Stimulated activated naive B cell treated with anti-CD40 and anti-IgM and Interleukin-4, amounts not matched to agents 10 μg/mL and 1 μg/mL and 100 μg/mL, for 72 hours (primary cell): ENCODE data around the gene DAZL.
"Not testable (repeated sequence)": the region's sequence is repeated elsewhere in the genome, so short reads cannot be mapped to it uniquely, and the experiment has no call there.

ENCODE experiments used
- ATAC-seq, 2 donors: fragments of 150-1000 bp; cut with Tn5 transposase; replicated peaks; 2 replicates each; pipeline ENCODE4 v1.10.0; 2021; ENCODE audit warnings: moderate library complexity in 1 of 2
- DNase-seq: peaks from one replicate; pipeline ENCODE4 v3.0.0; 2021
- H3K27ac Mint-ChIP-seq: one replicate; pipeline ENCODE4 v1.8.0; 2022; ENCODE audit warnings: mild to moderate bottlenecking, mixed read lengths
- H3K27me3 Mint-ChIP-seq, 2 donors: one replicate each; pipeline ENCODE4 v1.8.0; 2022; ENCODE audit warnings: mixed read lengths in 2 of 2
- H3K36me3 Mint-ChIP-seq, 2 donors: one replicate each; pipeline ENCODE4 v1.8.0; 2022; ENCODE audit warnings: mixed read lengths in 2 of 2, mild to moderate bottlenecking in 1 of 2
- H3K4me1 Mint-ChIP-seq, 2 donors: one replicate each; pipeline ENCODE4 v1.8.0; 2022; ENCODE audit warnings: mixed read lengths in 2 of 2, mild to moderate bottlenecking in 1 of 2
- H3K4me3 Mint-ChIP-seq, 2 donors: one replicate each; pipeline ENCODE4 v1.8.0; 2022; ENCODE audit warnings: mild to moderate bottlenecking in 2 of 2, mixed read lengths in 2 of 2, moderate library complexity in 1 of 2
- H3K9me3 Mint-ChIP-seq, 2 donors: one replicate each; pipeline ENCODE4 v1.8.0; 2022; ENCODE audit warnings: mixed read lengths in 2 of 2, mild to moderate bottlenecking in 1 of 2

Gene DAZL

GRCh38 chr3:16604887-16605602, at the start of gene DAZL:
Gene DAZL, minus strand, starts transcription at chr3:16605423. Its CDS starts 218 bp downstream, at chr3:16605205.
- Mint-ChIP-seq H3K4me1 (peaks cover 0 to 8% of the 10 kb centered on the region in 2 donors), H3K27me3 (peaks cover 0 to 3% of the 10 kb centered on the region in 2 donors), H3K27ac (no peak within 1 kb of the TSS), H3K36me3 (peaks cover 0 to 2% of the 10 kb centered on the region in 2 donors), H3K4me3 (no peak within 1 kb of the TSS), H3K9me3 (peaks cover 0 to 3% of the 10 kb centered on the region in 2 donors)
- DNase-seq (no peak), ATAC-seq (no peak)

- no peak overlapping the region for H3K27ac Mint-ChIP-seq
- DNase-seq (no peak), ATAC-seq (no peak)
- H3K27me3 Mint-ChIP-seq: no peaks in the 10 kb centered on the region
- peaks cover 0 to 3% of the 10 kb centered on the region in 2 donors for H3K9me3 Mint-ChIP-seq
- H3K4me1 Mint-ChIP-seq: no peaks in the 10 kb centered on the region
- no peak overlapping the region for H3K4me3 Mint-ChIP-seq
- no peaks in the 10 kb centered on the region for H3K36me3 Mint-ChIP-seq
These were observed 49.8 kb upstream of the DAZL start for GRCh38 chr3:16654976-16655375.

- DNase-seq: no peak
- Mint-ChIP-seq H3K27ac (no peak overlapping the region), H3K9me3 (peaks cover 0 to 3% of the 10 kb centered on the region in 2 donors), H3K4me3 (no peak overlapping the region), H3K27me3 (no peaks in the 10 kb centered on the region), H3K36me3 (no peaks in the 10 kb centered on the region), H3K4me1 (no peaks in the 10 kb centered on the region)
- ATAC-seq: no peak
These were observed 48.5 kb upstream of the DAZL start for GRCh38 chr3:16653712-16654111.

GRCh38 chr3:16647668-16648067, 42.4 kb upstream of the DAZL start:
- H3K27ac Mint-ChIP-seq: no peak overlapping the region
- H3K4me3 Mint-ChIP-seq: no peak overlapping the region
- H3K4me1 Mint-ChIP-seq: peaks cover 2 to 5% of the 10 kb centered on the region in 2 donors
- ATAC-seq (no peak), DNase-seq (no peak)
- no peaks in the 10 kb centered on the region for H3K27me3 Mint-ChIP-seq
- H3K9me3 Mint-ChIP-seq: peaks cover 0 to 2% of the 10 kb centered on the region in 2 donors
- H3K36me3 Mint-ChIP-seq: peaks cover 0 to 2% of the 10 kb centered on the region in 2 donors

- Mint-ChIP-seq H3K27me3 (no peaks in the 10 kb centered on the region), H3K4me3 (no peak overlapping the region), H3K27ac (no peak overlapping the region), H3K9me3 (no peaks in the 10 kb centered on the region), H3K4me1 (peaks cover 2 to 22% of the 10 kb centered on the region in 2 donors), H3K36me3 (no peaks in the 10 kb centered on the region)
- no peak for ATAC-seq
- no peak for DNase-seq
These were observed 34.6 kb upstream of the DAZL start for GRCh38 chr3:16639806-16640205.

- no peak overlapping the region for H3K4me3 Mint-ChIP-seq
- H3K4me1 Mint-ChIP-seq: peaks cover 6 to 8% of the 10 kb centered on the region in 2 donors
- no peaks in the 10 kb centered on the region for H3K36me3 Mint-ChIP-seq
- ATAC-seq (peak; percentile 31), DNase-seq (no peak)
- H3K27me3 Mint-ChIP-seq: no peaks in the 10 kb centered on the region
- H3K9me3 Mint-ChIP-seq: peaks cover 0 to 2% of the 10 kb centered on the region in 2 donors
- H3K27ac Mint-ChIP-seq: peak overlapping the region; percentile 3
These were observed 28.7 kb upstream of the DAZL start for GRCh38 chr3:16633948-16634347.

GRCh38 chr3:16632395-16632794, 27.2 kb upstream of the DAZL start:
- Mint-ChIP-seq H3K9me3 (peaks cover 0 to 2% of the 10 kb centered on the region in 2 donors), H3K27me3 (peaks cover 5% of the 10 kb centered on the region in 2 donors), H3K4me1 (peaks cover 8% of the 10 kb centered on the region in 2 donors), H3K27ac (no peak overlapping the region), H3K4me3 (no peak overlapping the region), H3K36me3 (no peaks in the 10 kb centered on the region)
- DNase-seq (no peak), ATAC-seq (no peak)

GRCh38 chr3:16618721-16619120, 13.5 kb upstream of the DAZL start:
- no peaks in the 10 kb centered on the region for H3K27me3 Mint-ChIP-seq
- H3K36me3 Mint-ChIP-seq: peaks cover 8 to 11% of the 10 kb centered on the region in 2 donors
- H3K4me3 Mint-ChIP-seq: no peak overlapping the region
- DNase-seq (no peak), ATAC-seq (no peak)
- H3K4me1 Mint-ChIP-seq: peaks cover 9 to 11% of the 10 kb centered on the region in 2 donors
- H3K9me3 Mint-ChIP-seq: peaks cover 8 to 13% of the 10 kb centered on the region in 2 donors
- no peak overlapping the region for H3K27ac Mint-ChIP-seq

- ATAC-seq, H3K27me3 Mint-ChIP-seq, DNase-seq, H3K4me3 Mint-ChIP-seq, H3K27ac Mint-ChIP-seq: not testable (repeated sequence)
- Mint-ChIP-seq H3K36me3 (peaks cover 8 to 11% of the 10 kb centered on the region in 2 donors), H3K9me3 (peaks cover 8 to 13% of the 10 kb centered on the region in 2 donors), H3K4me1 (peaks cover 9 to 11% of the 10 kb centered on the region in 2 donors)
These were observed 11.9 kb upstream of the DAZL start for GRCh38 chr3:16617155-16617554.

- Mint-ChIP-seq H3K27me3 (no peaks in the 10 kb centered on the region), H3K36me3 (peaks cover 8 to 11% of the 10 kb centered on the region in 2 donors), H3K27ac (no peak overlapping the region)
These were observed 10.9 kb upstream of the DAZL start for GRCh38 chr3:16616083-16616482.

GRCh38 chr3:16614033-16615031, 9.1 kb upstream of the DAZL start:
- DNase-seq (no peak), ATAC-seq (no peak)
- Mint-ChIP-seq H3K27me3 (no peaks in the 10 kb centered on the region), H3K4me1 (peaks cover 9 to 11% of the 10 kb centered on the region in 2 donors), H3K36me3 (peaks cover 8 to 11% of the 10 kb centered on the region in 2 donors), H3K27ac (no peak overlapping the region), H3K4me3 (no peak overlapping the region), H3K9me3 (peaks cover 8 to 13% of the 10 kb centered on the region in 2 donors)

More at GRCh38 chr3:16616083-16616482, 10.9 kb upstream of the DAZL start:
- no peak for ATAC-seq
- Mint-ChIP-seq H3K4me1 (peaks cover 9 to 11% of the 10 kb centered on the region in 2 donors), H3K9me3 (peaks cover 8 to 13% of the 10 kb centered on the region in 2 donors), H3K4me3 (no peak overlapping the region)
- no peak for DNase-seq

GRCh38 chr3:16609927-16610580, 4.8 kb upstream of the DAZL start:
- Mint-ChIP-seq H3K9me3 (peaks cover 0 to 1% of the 10 kb centered on the region in 2 donors), H3K27ac (no peak overlapping the region), H3K4me1 (peaks cover 0 to 7% of the 10 kb centered on the region in 2 donors), H3K27me3 (no peaks in the 10 kb centered on the region), H3K36me3 (peaks cover 0 to 2% of the 10 kb centered on the region in 2 donors), H3K4me3 (no peak overlapping the region)
- no peak for ATAC-seq
- DNase-seq: no peak

GRCh38 chr3:16608816-16609215, 3.6 kb upstream of the DAZL start:
- Mint-ChIP-seq H3K27me3 (no peaks in the 10 kb centered on the region), H3K36me3 (peaks cover 0 to 2% of the 10 kb centered on the region in 2 donors), H3K4me3 (no peak overlapping the region), H3K4me1 (peaks cover 0 to 6% of the 10 kb centered on the region in 2 donors), H3K9me3 (peaks cover 0 to 3% of the 10 kb centered on the region in 2 donors), H3K27ac (no peak overlapping the region)
- DNase-seq: no peak
- no peak for ATAC-seq

- peaks cover 0 to 6% of the 10 kb centered on the region in 2 donors for H3K4me1 Mint-ChIP-seq
- H3K27me3 Mint-ChIP-seq: no peaks in the 10 kb centered on the region
- no peak overlapping the region for H3K4me3 Mint-ChIP-seq
- H3K27ac Mint-ChIP-seq: no peak overlapping the region
- ATAC-seq (no peak), DNase-seq (no peak)
- H3K9me3 Mint-ChIP-seq: peaks cover 0 to 3% of the 10 kb centered on the region in 2 donors
- H3K36me3 Mint-ChIP-seq: peaks cover 0 to 2% of the 10 kb centered on the region in 2 donors
These were observed 2.5 kb upstream of the DAZL start for GRCh38 chr3:16607718-16608117.
